Peyer's patch (tissue), 4 donors: ENCODE data around the gene DUSP7. TPM values are rescaled to one million over a fixed set of nuclear protein-coding genes. Genes with fewer than 3 reads are reported as not detected.

ENCODE experiments used
- DNase-seq, 3 donors: peaks; one replicate each; pipeline ENCODE4 v3.0.0-alpha.2; 2017 to 2019
- H3K27ac ChIP-seq, 4 donors: fragments of 200-600 bp; sonication (generic); one replicate each; pipeline ENCODE4 v1.5.1; 2016 to 2019
- H3K27me3 ChIP-seq, 2 donors: fragments of 200-600 bp; sonication (generic); one replicate each; pipeline ENCODE4 v1.5.1; 2019
- H3K36me3 ChIP-seq, 3 donors: fragments of 200-600 bp; sonication (generic); one replicate each; pipeline ENCODE4 v1.5.1; 2016 to 2019
- H3K4me1 ChIP-seq, 4 donors: fragments of 200-600 bp; sonication (generic); one replicate each; pipeline ENCODE4 v1.5.1; 2016 to 2019
- H3K4me3 ChIP-seq, 4 donors: fragments of 200-600 bp; sonication (generic); 1 replicate in 3 of 4; 2 replicates in 1 of 4; pipeline ENCODE4 v1.5.1; 2016 to 2019; ENCODE audit warnings: mild to moderate bottlenecking in 1 of 4
- H3K9me3 ChIP-seq, 4 donors: fragments of 200-600 bp; sonication (generic); one replicate each; pipeline ENCODE4 v1.5.1; 2016 to 2019; ENCODE audit warnings: mild to moderate bottlenecking in 1 of 4
- CTCF ChIP-seq, 6 experiments: fragments of 450-650 bp in 4 of 6; fragments of 200-600 bp in 2 of 6; sonication (generic) in 1 of 6; IDR thresholded peaks; one replicate each; pipeline ENCODE4 v1.5.1; 2017 to 2019; ENCODE audit warnings: antibody characterized with exemption in 6 of 6, mild to moderate bottlenecking in 3 of 6, moderate library complexity in 1 of 6
- POLR2A ChIP-seq, 2 donors: fragments of 450-650 bp; IDR thresholded peaks; one replicate each; pipeline ENCODE4 v1.5.1; 2017; ENCODE audit warnings: antibody characterized with exemption in 2 of 2, mild to moderate bottlenecking in 2 of 2, moderate library complexity in 2 of 2
- total RNA-seq, 4 donors: library from RNA; depleted of rRNA; stranded (reverse); fragments of >200 nt; gene quantifications; one replicate each; pipeline ENCODE4 v1.1.0, GENCODE V29; 2016

The DUSP7 gene
- total RNA-seq, 4 donors from 2014 or later = 3.3 to 7.1 (median 6.0) TPM

- H3K4me1 ChIP-seq = no peaks in the 10 kb centered on the region
- H3K27ac ChIP-seq = no peak overlapping the region
- DNase-seq = no peak
- no peak overlapping the region for H3K4me3 ChIP-seq
- no peaks in the 10 kb centered on the region for H3K9me3 ChIP-seq
- no peak for TF ChIP-seq POLR2A (IDR thresholded peaks at IDR 0.05)
- no peak for TF ChIP-seq CTCF (IDR thresholded peaks at IDR 0.05)
- H3K27me3 ChIP-seq = no peaks in the 10 kb centered on the region
- no peaks in the 10 kb centered on the region for H3K36me3 ChIP-seq
Observed at GRCh38 chr3:52024765-52025452, 31.5 kb downstream of the DUSP7 start.

GRCh38 chr3:52023860-52024764, 32.3 kb downstream of the DUSP7 start:
- TF ChIP-seq CTCF (IDR thresholded peaks at IDR 0.05) (no peak), POLR2A (IDR thresholded peaks at IDR 0.05) (no peak)
- Histone ChIP-seq H3K4me3 (no peak overlapping the region), H3K27me3 (no peaks in the 10 kb centered on the region), H3K9me3 (no peaks in the 10 kb centered on the region), H3K4me1 (no peaks in the 10 kb centered on the region), H3K36me3 (no peaks in the 10 kb centered on the region), H3K27ac (no peak overlapping the region)
- no peak for DNase-seq

GRCh38 chr3:52023101-52023770, 33.1 kb downstream of the DUSP7 start:
- Histone ChIP-seq H3K4me1 (no peaks in the 10 kb centered on the region), H3K9me3 (no peaks in the 10 kb centered on the region), H3K4me3 (no peak overlapping the region), H3K27ac (no peak overlapping the region), H3K27me3 (no peaks in the 10 kb centered on the region), H3K36me3 (no peaks in the 10 kb centered on the region)
- DNase-seq = no peak
- no peak for TF ChIP-seq POLR2A (IDR thresholded peaks at IDR 0.05)
- TF ChIP-seq CTCF (IDR thresholded peaks at IDR 0.05) = no peak

- Histone ChIP-seq H3K9me3 (no peaks in the 10 kb centered on the region), H3K27ac (peak overlapping the region in 2 of 4 donors; percentile 25 to 39), H3K4me1 (no peaks in the 10 kb centered on the region), H3K4me3 (no peak overlapping the region), H3K27me3 (no peaks in the 10 kb centered on the region), H3K36me3 (no peaks in the 10 kb centered on the region)
- TF ChIP-seq POLR2A (IDR thresholded peaks at IDR 0.05) (no peak), CTCF (IDR thresholded peaks at IDR 0.05) (no peak)
- DNase-seq = no peak
Observed at GRCh38 chr3:52022323-52023100, 33.9 kb downstream of the DUSP7 start.
